AG04450 (cell line): ENCODE measurements around the gene NCF4. TPM values are rescaled to one million over a fixed set of nuclear protein-coding genes. Genes with fewer than 3 reads are reported as not detected.

Experiments
- CTCF ChIA-PET: fragments of 300-600, 350-600 bp; formaldehyde crosslinking; extraction: SDS; loops from one replicate; lab custom pipeline; 2022; ENCODE audit warnings: antibody characterized with exemption, inconsistent platforms; lab: Charles Lee
- POLR2A ChIA-PET: fragments of 350-600 bp; formaldehyde crosslinking; extraction: SDS; loops from one replicate; lab custom pipeline; 2021; ENCODE audit warnings: antibody characterized with exemption, inconsistent platforms; lab: Yijun Ruan, JAX
- DNase-seq: peaks from one replicate; pipeline ENCODE4 v3.0.0-alpha.2; 2011; ENCODE audit warnings: low read depth, low spot score
- H3K27ac ChIP-seq: one replicate; pipeline ENCODE4 v1.5.1; 2012; ENCODE audit warnings: low read depth, low read length, control low read depth
- H3K27me3 ChIP-seq: one replicate; pipeline ENCODE4 v1.6.0; 2012; ENCODE audit warnings: low read length; ENCODE audit not compliant: control insufficient read depth, insufficient read depth
- H3K4me3 ChIP-seq: 2 replicates; pipeline ENCODE4 v1.5.1; 2011; ENCODE audit warnings: mild to moderate bottlenecking, low read depth, low read length, control low read depth
- H3K9me3 ChIP-seq: 2 replicates; pipeline ENCODE4 v1.5.1; 2012; ENCODE audit warnings: low read length; ENCODE audit not compliant: control insufficient read depth, insufficient read depth
- polyA plus RNA-seq: library from polyadenylated mRNA; depleted of rRNA; stranded (reverse); fragments of >200 nt; gene quantifications from 2 replicates; pipeline ENCODE4 v1.2.3, GENCODE V29; 2011
- TF ChIP-seq, protein P1 (sequence below): IDR thresholded peaks from 2 replicates; pipeline ENCODE4 v1.5.1; 2011; ENCODE audit warnings: low read depth, low read length, control low read depth, inconsistent platforms

Gene NCF4
- polyA plus RNA-seq, 1 experiment = not detected

- ChIA-PET CTCF (interaction anchor here (0.9 to 5.5 kb wide), 6 partner anchors 27 to 313 kb away, joined by 3 to 140 read pairs (median 16); no protein-coding TSS in a partner anchor), POLR2A (no interaction called here)
- H3K9me3 ChIP-seq = peaks cover 4% of the 10 kb centered on the region; the same call in 1 of the 2 replicates
- no peak for DNase-seq
- no peak overlapping the region for H3K27ac ChIP-seq
- H3K27me3 ChIP-seq = peaks cover 13% of the 10 kb centered on the region
- TF ChIP-seq, protein P1, sequence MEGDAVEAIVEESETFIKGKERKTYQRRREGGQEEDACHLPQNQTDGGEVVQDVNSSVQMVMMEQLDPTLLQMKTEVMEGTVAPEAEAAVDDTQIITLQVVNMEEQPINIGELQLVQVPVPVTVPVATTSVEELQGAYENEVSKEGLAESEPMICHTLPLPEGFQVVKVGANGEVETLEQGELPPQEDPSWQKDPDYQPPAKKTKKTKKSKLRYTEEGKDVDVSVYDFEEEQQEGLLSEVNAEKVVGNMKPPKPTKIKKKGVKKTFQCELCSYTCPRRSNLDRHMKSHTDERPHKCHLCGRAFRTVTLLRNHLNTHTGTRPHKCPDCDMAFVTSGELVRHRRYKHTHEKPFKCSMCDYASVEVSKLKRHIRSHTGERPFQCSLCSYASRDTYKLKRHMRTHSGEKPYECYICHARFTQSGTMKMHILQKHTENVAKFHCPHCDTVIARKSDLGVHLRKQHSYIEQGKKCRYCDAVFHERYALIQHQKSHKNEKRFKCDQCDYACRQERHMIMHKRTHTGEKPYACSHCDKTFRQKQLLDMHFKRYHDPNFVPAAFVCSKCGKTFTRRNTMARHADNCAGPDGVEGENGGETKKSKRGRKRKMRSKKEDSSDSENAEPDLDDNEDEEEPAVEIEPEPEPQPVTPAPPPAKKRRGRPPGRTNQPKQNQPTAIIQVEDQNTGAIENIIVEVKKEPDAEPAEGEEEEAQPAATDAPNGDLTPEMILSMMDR = no peak
- no peak overlapping the region for H3K4me3 ChIP-seq
These were observed 2.6 kb upstream of the NCF4 start for GRCh38 chr22:36858156-36858555.

- ChIA-PET POLR2A (no interaction called here), CTCF (interaction anchor here (3.3 to 5.5 kb wide), 2 partner anchors 78 to 314 kb away, joined by 45 to 140 read pairs; no protein-coding TSS in a partner anchor)
These were observed 1.8 kb upstream of the NCF4 start for GRCh38 chr22:36858966-36859365.

GRCh38 chr22:36860017-36860416, 789 bp upstream of the NCF4 start:
- Histone ChIP-seq H3K9me3 (no peaks in the 10 kb centered on the region), H3K27me3 (peaks cover 13% of the 10 kb centered on the region), H3K27ac (no peak overlapping the region), H3K4me3 (no peak overlapping the region)
- DNase-seq = no peak
- TF ChIP-seq, protein P1 = no peak
- POLR2A ChIA-PET = no interaction called here
- CTCF ChIA-PET = interaction anchor here (0.6 to 5.5 kb wide), 3 partner anchors 102 to 315 kb away, joined by 3 to 140 read pairs (median 4); no protein-coding TSS in a partner anchor

More at GRCh38 chr22:36858966-36859365, 1.8 kb upstream of the NCF4 start:
- no peak for DNase-seq
- Histone ChIP-seq H3K9me3 (no peaks in the 10 kb centered on the region), H3K4me3 (no peak overlapping the region), H3K27ac (no peak overlapping the region), H3K27me3 (peaks cover 13% of the 10 kb centered on the region)
- TF ChIP-seq, protein P1 = no peak

DNA sequence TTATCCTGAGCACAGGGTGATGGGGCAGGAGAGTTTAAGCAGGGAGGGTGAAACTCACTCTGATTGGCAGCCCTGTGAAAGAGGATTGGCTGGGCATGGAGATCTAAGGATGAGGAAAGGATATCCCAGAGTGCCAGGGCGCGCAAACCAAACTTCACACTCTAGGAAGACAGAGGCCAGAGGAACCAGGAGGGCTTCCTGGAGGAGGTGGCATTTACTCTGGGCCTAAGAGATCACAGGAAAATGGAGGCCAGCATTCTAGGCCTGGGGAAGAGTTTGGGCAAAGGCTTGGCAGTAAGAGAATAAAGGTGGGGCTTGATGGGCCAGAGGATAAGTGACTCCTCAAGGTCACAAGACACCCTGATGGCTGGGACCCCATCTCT, 377 bp upstream of the NCF4 start:
- no peak overlapping the region for H3K27ac ChIP-seq
- H3K27me3 ChIP-seq = peaks cover 13% of the 10 kb centered on the region
- no peak overlapping the region for H3K4me3 ChIP-seq
- ChIA-PET CTCF (interaction anchor here (1.0 to 5.5 kb wide), 2 partner anchors 102 to 315 kb away, joined by 4 to 140 read pairs; no protein-coding TSS in a partner anchor), POLR2A (no interaction called here)
- TF ChIP-seq, protein P1 = no peak
- no peaks in the 10 kb centered on the region for H3K9me3 ChIP-seq
- DNase-seq = no peak
